ENCODE data around the gene TRAPPC12. TPM values are rescaled to one million over a fixed set of nuclear protein-coding genes. Genes with fewer than 3 reads are reported as not detected.

The TRAPPC12 gene
- total RNA-seq, 2 experiments from 2014 or later, result 66.4 to 66.6 TPM

- POLR2A ChIA-PET, result no interaction called here
- CTCF ChIA-PET, result interaction anchor here (0.6 kb wide), 1 partner anchor 77 kb away, joined by 4 read pairs; no protein-coding TSS in a partner anchor
Observed at GRCh38 chr2:3403587-3404334, 24.3 kb downstream of the TRAPPC12 start.

- ChIA-PET POLR2A (no interaction called here), CTCF (interaction anchor here (0.6 kb wide), 1 partner anchor 76 kb away, joined by 4 read pairs; no protein-coding TSS in a partner anchor)
Observed at GRCh38 chr2:3404349-3404894, 24.9 kb downstream of the TRAPPC12 start.

GRCh38 chr2:3405307-3405706 lies 25.8 kb downstream of the TRAPPC12 start:
- ChIA-PET POLR2A (no interaction called here), CTCF (no interaction called here)

DNA sequence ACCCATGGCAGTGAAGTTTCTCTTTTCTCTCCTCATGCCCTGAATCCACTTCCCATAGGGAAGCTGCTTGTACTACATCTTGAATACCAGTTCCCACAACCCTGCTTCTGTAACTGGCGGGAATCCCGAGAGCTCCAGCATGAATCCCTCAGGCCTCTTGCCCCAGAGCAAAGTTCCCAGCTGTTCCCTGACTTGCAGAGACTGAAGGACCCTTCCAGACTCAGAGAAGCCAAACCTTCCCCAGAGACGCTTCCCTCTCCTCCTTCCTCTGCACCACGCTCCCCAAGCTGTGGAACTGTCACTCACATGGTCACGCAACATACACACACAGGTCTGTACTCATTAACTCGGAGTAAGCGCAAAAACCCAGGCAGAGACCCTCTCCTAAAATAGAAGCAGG lies 26.4 kb downstream of the TRAPPC12 start:
- CTCF ChIA-PET, result no interaction called here

DNA sequence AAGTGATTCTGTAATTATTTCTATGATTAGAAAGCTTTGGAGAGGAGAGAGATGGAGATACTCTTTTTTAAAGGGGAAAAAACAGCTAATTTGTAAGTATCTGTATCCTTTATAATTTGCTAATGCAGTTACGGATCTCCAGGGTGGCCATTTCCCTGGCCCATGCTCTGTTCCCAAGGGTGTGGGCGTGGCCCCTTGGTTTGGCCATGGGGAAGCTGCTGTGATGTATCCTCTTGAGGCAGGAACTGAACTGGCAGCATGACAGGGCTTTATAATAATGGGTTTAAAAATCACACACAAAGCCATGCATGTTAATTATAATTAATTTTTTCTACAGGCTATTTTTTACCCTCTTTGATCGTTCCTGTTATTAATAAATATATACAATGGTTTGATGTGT lies 27.0 kb downstream of the TRAPPC12 start:
- POLR2A ChIA-PET, result no interaction called here

More for the DNA sequence above, 26.4 kb downstream of the TRAPPC12 start:
- POLR2A ChIA-PET, result no interaction called here

GRCh38 chr2:3408781-3409180 lies 29.3 kb downstream of the TRAPPC12 start:
- ChIA-PET CTCF (interaction anchor here (1.1 kb wide), 1 partner anchor 15 kb away, joined by 3 read pairs; no protein-coding TSS in a partner anchor), POLR2A (no interaction called here)

More for the DNA sequence above, 27.0 kb downstream of the TRAPPC12 start:
- CTCF ChIA-PET, result no interaction called here

DNA sequence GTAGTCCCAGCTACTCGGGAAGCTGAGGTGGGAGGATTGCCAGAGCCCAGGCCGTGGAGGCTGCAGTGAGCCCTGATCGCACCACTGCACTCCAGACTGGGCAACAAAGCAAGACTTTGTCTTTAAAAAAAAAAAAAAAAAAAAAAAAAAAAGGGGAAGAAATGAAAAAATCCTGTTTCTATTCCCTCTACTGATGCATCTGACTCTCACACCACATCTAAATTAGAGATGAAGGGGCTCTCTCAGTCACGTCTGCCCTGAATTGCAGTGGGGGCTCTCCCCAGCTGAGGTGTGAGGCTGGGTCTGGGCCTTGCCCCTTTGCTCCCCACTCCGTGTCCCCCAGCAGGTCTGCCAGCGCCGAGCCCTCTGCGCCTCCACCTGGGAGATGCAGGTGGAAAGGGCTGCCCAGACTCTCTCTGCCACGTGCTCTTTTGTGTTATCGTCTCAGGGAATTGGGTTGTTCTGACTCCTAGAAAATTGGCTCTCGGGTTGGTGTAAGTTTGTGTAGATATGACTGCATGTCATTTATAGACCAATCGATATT lies 30.2 kb downstream of the TRAPPC12 start:
- ChIA-PET CTCF (no interaction called here), POLR2A (no interaction called here)

GRCh38 chr2:3411103-3411502 lies 31.6 kb downstream of the TRAPPC12 start:
- POLR2A ChIA-PET, result no interaction called here
- CTCF ChIA-PET, result no interaction called here

- POLR2A ChIA-PET, result no interaction called here
- CTCF ChIA-PET, result interaction anchor here (0.9 kb wide), 1 partner anchor 11 kb away, joined by 3 read pairs; no protein-coding TSS in a partner anchor
Observed at GRCh38 chr2:3413697-3414096, 34.2 kb downstream of the TRAPPC12 start.

GRCh38 chr2:3414133-3414860 lies 34.8 kb downstream of the TRAPPC12 start:
- CTCF ChIA-PET, result interaction anchor here (0.9 kb wide), 1 partner anchor 10 kb away, joined by 3 read pairs; no protein-coding TSS in a partner anchor
- POLR2A ChIA-PET, result no interaction called here

GRCh38 chr2:3418766-3419404 lies 39.4 kb downstream of the TRAPPC12 start:
- ChIA-PET CTCF (no interaction called here), POLR2A (no interaction called here)

DNA sequence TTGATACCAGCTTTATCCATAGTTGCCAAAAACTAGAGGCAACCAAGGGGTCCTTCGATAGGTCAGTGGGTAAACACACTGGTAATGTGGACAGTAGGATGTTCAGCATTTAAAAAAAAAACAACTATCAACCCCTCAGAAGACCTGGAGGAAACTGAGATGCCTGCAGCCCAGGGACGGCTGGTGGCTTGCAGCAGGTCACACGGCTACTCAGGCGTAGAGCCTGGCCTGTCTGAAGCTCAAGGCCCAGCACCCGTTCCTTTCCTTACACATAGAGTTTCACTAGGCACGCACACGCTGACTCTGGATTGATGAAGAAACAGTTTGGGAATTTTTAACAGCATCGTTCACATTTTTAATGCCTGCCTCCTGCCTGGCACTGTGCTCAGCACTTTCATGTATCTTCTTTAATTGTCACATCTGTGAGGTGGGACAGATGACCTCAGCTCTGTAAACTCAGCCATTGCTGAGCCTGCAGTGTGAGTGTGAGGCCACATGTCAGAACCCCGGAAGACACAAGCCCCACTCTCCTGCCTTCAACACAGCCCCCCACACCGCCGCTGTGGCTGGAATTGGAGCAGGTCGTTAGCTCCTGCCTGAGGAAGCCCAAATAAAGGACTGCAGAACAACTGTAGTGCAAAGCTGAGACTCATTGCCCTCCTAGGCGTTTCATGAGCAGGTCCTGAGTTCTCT lies 40.7 kb downstream of the TRAPPC12 start:
- CTCF ChIA-PET, result interaction anchor here (0.6 kb wide), 1 partner anchor 18 kb away, joined by 3 read pairs; no protein-coding TSS in a partner anchor
- POLR2A ChIA-PET, result no interaction called here

- POLR2A ChIA-PET, result no interaction called here
- CTCF ChIA-PET, result interaction anchor here (0.6 kb wide), 1 partner anchor 18 kb away, joined by 3 read pairs; no protein-coding TSS in a partner anchor
Observed at GRCh38 chr2:3420769-3421397, 41.4 kb downstream of the TRAPPC12 start.

DNA sequence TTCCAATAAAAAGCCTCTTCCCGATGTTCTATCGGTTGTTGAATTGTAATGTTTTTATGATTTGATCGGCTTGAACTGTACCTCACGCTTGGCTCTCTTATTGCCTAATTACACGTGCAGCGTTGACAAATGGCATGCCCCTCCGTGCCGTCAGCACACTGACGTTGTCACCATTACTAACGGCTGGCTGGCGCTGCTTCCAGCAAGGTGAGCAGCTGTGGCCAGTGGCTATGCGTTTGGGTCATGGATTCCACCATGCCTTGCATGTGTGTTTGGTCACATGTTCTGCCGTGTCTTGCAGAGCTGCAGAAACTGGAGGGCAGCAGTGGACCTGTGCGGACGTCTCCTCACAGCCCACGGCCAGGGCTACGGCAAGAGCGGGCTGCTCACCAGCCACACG lies 42.1 kb downstream of the TRAPPC12 start:
- ChIA-PET CTCF (no interaction called here), POLR2A (no interaction called here)

DNA sequence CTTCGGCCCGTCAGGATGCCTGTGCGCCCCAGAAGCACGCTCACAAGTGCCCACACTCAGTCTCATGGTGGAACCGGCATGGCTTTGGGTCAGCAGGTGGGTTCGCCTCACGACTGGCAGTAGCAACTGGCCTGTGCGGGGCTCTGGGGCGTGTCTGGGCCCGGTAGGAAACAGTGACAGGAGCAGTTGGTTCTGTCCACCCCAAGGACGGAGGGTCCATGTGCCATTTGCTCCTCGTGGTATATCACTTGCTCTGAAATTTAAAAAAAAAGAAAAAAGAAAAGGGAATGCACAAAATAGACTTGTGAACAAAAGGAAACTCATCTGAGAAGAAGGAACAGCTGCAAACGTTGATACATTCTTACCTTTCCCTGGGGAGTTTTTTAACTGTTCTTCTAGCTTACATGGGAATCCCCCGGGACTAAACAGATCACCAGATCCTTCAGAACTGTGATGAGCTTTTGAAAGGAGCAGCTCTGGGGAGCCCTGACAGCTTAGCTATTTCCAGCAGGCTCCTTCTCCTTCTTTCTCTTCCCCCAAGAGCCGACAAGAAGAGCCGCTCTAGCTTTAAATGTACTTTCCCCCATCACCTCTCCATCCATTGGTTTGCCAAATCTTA lies 42.8 kb downstream of the TRAPPC12 start:
- ChIA-PET CTCF (interaction anchor here (0.8 to 2.5 kb wide), 2 partner anchors 12 to 230 kb away, joined by 3 to 19 read pairs; no protein-coding TSS in a partner anchor), POLR2A (no interaction called here)

- POLR2A ChIA-PET, result interaction anchor here (1.2 kb wide), 1 partner anchor 229 kb away, joined by 3 read pairs; no protein-coding TSS in a partner anchor
Observed at GRCh38 chr2:3423492-3424170, 44.1 kb downstream of the TRAPPC12 start.

DNA sequence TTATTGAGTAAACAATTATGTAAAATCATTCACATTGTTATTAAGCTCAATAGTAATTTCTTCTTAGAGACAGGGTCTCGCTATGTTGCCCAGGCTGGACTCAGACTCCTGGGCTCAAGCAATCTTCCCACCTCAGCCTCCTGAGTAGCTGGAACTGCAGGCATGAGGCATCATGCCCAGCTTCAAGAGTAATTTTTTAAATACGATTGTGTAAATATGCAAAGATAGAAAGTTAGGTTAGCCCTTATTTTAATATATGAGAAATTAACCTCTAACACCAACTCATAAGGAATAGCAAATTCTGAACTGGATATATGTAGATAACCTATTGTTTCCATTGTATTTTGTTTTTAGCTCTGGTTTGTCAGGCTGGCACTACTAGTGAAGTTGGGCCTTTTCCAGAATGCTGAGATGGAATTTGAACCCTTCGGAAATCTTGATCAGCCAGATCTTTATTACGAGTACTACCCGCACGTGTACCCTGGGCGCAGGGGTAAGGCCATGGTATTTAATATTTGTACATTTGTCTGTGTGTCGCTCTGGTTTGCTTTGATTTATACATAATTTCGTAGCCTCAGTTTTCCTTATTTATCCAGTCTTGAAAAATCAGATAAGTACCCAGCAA lies 44.8 kb downstream of the TRAPPC12 start:
- ChIA-PET CTCF (interaction anchor here (0.9 to 2.5 kb wide), 10 partner anchors 9 to 228 kb away, joined by 3 to 19 read pairs (median 3); no protein-coding TSS in a partner anchor), POLR2A (interaction anchor here (1.2 kb wide), 1 partner anchor 228 kb away, joined by 3 read pairs; no protein-coding TSS in a partner anchor)

More at GRCh38 chr2:3423492-3424170, 44.1 kb downstream of the TRAPPC12 start:
- CTCF ChIA-PET, result interaction anchor here (0.9 to 2.5 kb wide), 11 partner anchors 10 to 232 kb away, joined by 3 to 19 read pairs (median 3); no protein-coding TSS in a partner anchor

All from activated CD8-positive, alpha-beta memory T cell treated with anti-CD3 and anti-CD28 coated beads for 36 hours (primary cell).